ENCODE measurements around the gene RNF41.

The RNF41 gene

DNA sequence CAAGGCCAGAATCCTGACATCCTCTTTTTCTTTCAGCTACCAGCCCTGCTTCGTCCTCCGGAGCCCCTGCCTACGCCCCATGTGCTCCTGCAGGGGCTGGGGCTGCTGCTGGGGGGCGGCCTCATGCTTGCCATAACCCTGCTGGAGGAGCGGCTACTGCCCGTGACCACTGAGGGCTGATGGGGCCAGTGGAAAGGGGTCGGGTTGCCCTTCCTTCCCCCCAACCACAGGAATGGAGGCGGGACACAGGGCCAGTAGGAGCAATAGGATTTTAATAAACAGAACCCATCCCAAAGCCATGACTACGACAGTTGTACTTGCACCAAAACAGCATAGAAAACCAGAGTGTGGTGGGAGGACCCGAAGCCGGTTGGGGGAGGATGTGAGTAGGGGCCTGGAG is 15.8 kb upstream of the RNF41 start:
- no peak for DNase-seq (ENCODE audit: low read depth in 1 of 2, low spot score in 1 of 2)
- TF ChIP-seq SPI1 (IDR thresholded peaks at IDR 0.05; ENCODE audit: borderline replicate concordance, low read depth) (no peak), POLR2AphosphoS5 (IDR thresholded peaks at IDR 0.05; ENCODE audit: low read depth) (no peak), GABPA (IDR thresholded peaks at IDR 0.05; ENCODE audit: low read depth) (no peak)
- TF ChIP-seq, protein P1, sequence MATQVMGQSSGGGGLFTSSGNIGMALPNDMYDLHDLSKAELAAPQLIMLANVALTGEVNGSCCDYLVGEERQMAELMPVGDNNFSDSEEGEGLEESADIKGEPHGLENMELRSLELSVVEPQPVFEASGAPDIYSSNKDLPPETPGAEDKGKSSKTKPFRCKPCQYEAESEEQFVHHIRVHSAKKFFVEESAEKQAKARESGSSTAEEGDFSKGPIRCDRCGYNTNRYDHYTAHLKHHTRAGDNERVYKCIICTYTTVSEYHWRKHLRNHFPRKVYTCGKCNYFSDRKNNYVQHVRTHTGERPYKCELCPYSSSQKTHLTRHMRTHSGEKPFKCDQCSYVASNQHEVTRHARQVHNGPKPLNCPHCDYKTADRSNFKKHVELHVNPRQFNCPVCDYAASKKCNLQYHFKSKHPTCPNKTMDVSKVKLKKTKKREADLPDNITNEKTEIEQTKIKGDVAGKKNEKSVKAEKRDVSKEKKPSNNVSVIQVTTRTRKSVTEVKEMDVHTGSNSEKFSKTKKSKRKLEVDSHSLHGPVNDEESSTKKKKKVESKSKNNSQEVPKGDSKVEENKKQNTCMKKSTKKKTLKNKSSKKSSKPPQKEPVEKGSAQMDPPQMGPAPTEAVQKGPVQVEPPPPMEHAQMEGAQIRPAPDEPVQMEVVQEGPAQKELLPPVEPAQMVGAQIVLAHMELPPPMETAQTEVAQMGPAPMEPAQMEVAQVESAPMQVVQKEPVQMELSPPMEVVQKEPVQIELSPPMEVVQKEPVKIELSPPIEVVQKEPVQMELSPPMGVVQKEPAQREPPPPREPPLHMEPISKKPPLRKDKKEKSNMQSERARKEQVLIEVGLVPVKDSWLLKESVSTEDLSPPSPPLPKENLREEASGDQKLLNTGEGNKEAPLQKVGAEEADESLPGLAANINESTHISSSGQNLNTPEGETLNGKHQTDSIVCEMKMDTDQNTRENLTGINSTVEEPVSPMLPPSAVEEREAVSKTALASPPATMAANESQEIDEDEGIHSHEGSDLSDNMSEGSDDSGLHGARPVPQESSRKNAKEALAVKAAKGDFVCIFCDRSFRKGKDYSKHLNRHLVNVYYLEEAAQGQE (IDR thresholded peaks at IDR 0.05; ENCODE audit: insufficient replicate concordance, low read depth): no peak
- TF ChIP-seq, protein P2, sequence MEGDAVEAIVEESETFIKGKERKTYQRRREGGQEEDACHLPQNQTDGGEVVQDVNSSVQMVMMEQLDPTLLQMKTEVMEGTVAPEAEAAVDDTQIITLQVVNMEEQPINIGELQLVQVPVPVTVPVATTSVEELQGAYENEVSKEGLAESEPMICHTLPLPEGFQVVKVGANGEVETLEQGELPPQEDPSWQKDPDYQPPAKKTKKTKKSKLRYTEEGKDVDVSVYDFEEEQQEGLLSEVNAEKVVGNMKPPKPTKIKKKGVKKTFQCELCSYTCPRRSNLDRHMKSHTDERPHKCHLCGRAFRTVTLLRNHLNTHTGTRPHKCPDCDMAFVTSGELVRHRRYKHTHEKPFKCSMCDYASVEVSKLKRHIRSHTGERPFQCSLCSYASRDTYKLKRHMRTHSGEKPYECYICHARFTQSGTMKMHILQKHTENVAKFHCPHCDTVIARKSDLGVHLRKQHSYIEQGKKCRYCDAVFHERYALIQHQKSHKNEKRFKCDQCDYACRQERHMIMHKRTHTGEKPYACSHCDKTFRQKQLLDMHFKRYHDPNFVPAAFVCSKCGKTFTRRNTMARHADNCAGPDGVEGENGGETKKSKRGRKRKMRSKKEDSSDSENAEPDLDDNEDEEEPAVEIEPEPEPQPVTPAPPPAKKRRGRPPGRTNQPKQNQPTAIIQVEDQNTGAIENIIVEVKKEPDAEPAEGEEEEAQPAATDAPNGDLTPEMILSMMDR (IDR thresholded peaks at IDR 0.05; ENCODE audit: insufficient read depth, low read length): no peak
- Histone ChIP-seq H3K4me3 (replicated peaks; ENCODE audit: insufficient read depth, low read length) (no peak overlapping the region), H3K27ac (replicated peaks) (no peak overlapping the region), H3K27me3 (ENCODE audit: insufficient read depth, poor library complexity, severe bottlenecking) (no peaks in the 10 kb centered on the region)

DNA sequence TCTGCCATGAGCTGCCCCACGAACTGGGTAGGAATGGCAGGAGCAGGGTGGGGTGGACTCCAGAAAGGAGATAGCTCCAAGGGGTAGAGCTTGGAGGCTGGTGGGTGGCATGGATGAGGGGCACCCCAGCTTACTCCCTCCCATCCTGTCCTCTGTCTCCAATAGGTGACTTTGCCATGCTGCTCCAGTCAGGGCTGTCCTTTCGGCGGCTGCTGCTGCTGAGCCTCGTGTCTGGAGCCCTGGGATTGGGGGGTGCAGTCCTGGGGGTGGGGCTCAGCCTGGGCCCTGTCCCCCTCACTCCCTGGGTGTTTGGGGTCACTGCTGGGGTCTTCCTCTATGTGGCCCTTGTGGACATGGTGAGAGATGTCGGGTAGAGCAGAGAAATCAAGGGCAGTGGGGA is 15.3 kb upstream of the RNF41 start:
- H3K27me3 ChIP-seq (ENCODE audit: insufficient read depth, poor library complexity, severe bottlenecking): no peaks in the 10 kb centered on the region
- no peak overlapping the region for H3K4me3 ChIP-seq (replicated peaks; ENCODE audit: insufficient read depth, low read length)
- TF ChIP-seq POLR2AphosphoS5 (IDR thresholded peaks at IDR 0.05; ENCODE audit: low read depth) (no peak), SPI1 (IDR thresholded peaks at IDR 0.05; ENCODE audit: borderline replicate concordance, low read depth) (no peak), GABPA (IDR thresholded peaks at IDR 0.05; ENCODE audit: low read depth) (no peak)
- TF ChIP-seq, protein P1 (IDR thresholded peaks at IDR 0.05; ENCODE audit: insufficient replicate concordance, low read depth): no peak
- TF ChIP-seq, protein P2 (IDR thresholded peaks at IDR 0.05; ENCODE audit: insufficient read depth, low read length): no peak
- no peak for DNase-seq (ENCODE audit: low read depth in 1 of 2, low spot score in 1 of 2)
- H3K27ac ChIP-seq (replicated peaks): no peak overlapping the region

DNA sequence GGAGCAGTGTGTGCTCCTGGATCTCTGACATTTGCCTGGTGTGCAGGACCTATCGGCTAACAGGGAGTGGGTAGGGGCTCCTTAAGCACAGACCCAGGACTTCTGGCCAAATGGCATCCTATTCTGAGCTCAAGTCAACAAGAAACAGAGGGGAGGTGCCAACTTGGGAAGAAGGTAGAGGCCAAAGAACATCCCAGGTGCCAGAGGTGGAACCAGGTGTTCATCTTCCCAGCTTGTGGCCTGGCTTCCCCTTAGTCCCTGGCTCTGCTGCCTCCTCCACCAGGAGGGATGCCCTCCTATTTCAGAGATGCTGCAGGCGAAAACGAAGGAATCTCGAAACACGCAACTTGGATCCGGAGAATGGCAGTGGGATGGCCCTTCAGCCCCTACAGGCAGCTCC is 14.4 kb upstream of the RNF41 start:
- no peak for DNase-seq (ENCODE audit: low read depth in 1 of 2, low spot score in 1 of 2)
- no peak for TF ChIP-seq GABPA (IDR thresholded peaks at IDR 0.05; ENCODE audit: low read depth)
- TF ChIP-seq, protein P2 (IDR thresholded peaks at IDR 0.05; ENCODE audit: insufficient read depth, low read length): no peak
- no peak for TF ChIP-seq POLR2AphosphoS5 (IDR thresholded peaks at IDR 0.05; ENCODE audit: low read depth)
- TF ChIP-seq, protein P1 (IDR thresholded peaks at IDR 0.05; ENCODE audit: insufficient replicate concordance, low read depth): no peak
- no peak for TF ChIP-seq SPI1 (IDR thresholded peaks at IDR 0.05; ENCODE audit: borderline replicate concordance, low read depth)
- Histone ChIP-seq H3K27me3 (ENCODE audit: insufficient read depth, poor library complexity, severe bottlenecking) (no peaks in the 10 kb centered on the region), H3K4me3 (replicated peaks; ENCODE audit: insufficient read depth, low read length) (no peak overlapping the region), H3K27ac (replicated peaks) (no peak overlapping the region)
